GM12878 (cell line): ENCODE data around the gene FGGY. TPM values are rescaled to one million over a fixed set of nuclear protein-coding genes. Genes with fewer than 3 reads are reported as not detected.

Experiments
- ATAC-seq: fragments of 200-7000 bp; cut with Tn5 transposase; 3 replicates; pipeline ENCODE4 v1.9.1; 2020; ENCODE audit warnings: mild to moderate bottlenecking, moderate library complexity
- BruUV-seq: library from RNA; stranded (reverse); fragments of 400-500 nt; replicated peaks from 2 replicates; lab custom pipeline; 2021; lab: Mats Ljungman, UMichigan
- CTCF ChIA-PET: fragments of 300-600 bp; sonication (Branson Sonifier 250); formaldehyde crosslinking; extraction: SDS; loops from one replicate; lab custom pipeline; 2021; ENCODE audit warnings: inconsistent platforms; lab: Yijun Ruan, JAX
- POLR2A ChIA-PET: fragments of 350-600 bp; formaldehyde crosslinking; extraction: SDS; loops from one replicate; lab custom pipeline; 2021; ENCODE audit warnings: inconsistent platforms; lab: Charles Lee
- RAD21 ChIA-PET: fragments of 300-600 bp; sonication (Branson Sonifier 250); formaldehyde crosslinking; loops from one replicate; lab custom pipeline; 2023; ENCODE audit warnings: antibody characterized with exemption; ENCODE audit not compliant: unreplicated experiment; lab: Charles Lee
- SMC1A ChIA-PET: fragments of 300-600 bp; sonication (Branson Sonifier 250); formaldehyde crosslinking; loops from one replicate; lab custom pipeline; 2023; ENCODE audit not compliant: unreplicated experiment, uncharacterized antibody; lab: Charles Lee
- DNase-seq: peaks from one replicate; pipeline ENCODE4 v3.0.0-alpha.2; 2011; ENCODE audit warnings: low read depth, low spot score
- FAIRE-seq: peaks from 3 replicates; lab custom pipeline; 2011; peaks lifted over from hg19 to GRCh38; lab: Jason Lieb, UNC
- H2AFZ ChIP-seq: 2 replicates; pipeline ENCODE4 v1.6.0; 2011; ENCODE audit warnings: low read depth, low read length, control low read depth; ENCODE audit not compliant: control insufficient read depth
- H3K27ac ChIP-seq: 2 replicates; pipeline ENCODE4 v1.5.1; 2011; ENCODE audit warnings: control low read depth; ENCODE audit not compliant: control insufficient read depth, insufficient read depth
- H3K27me3 ChIP-seq, 2 experiments: replicated peaks in 1 of 2; 2 replicates each; pipeline versions ENCODE4 v1.6.0 to v1.6.1; 2011; ENCODE audit warnings: low read length in 1 of 2; ENCODE audit not compliant: control insufficient read depth in 2 of 2, insufficient read depth in 2 of 2
- H3K36me3 ChIP-seq, 2 experiments: 2 replicates each; pipeline ENCODE4 v1.5.1; 2011; ENCODE audit warnings: low read length in 1 of 2; ENCODE audit not compliant: control insufficient read depth in 2 of 2, insufficient read depth in 2 of 2
- H3K4me1 ChIP-seq: 2 replicates; pipeline ENCODE4 v1.6.1; 2011; ENCODE audit warnings: mild to moderate bottlenecking, low read length, moderate library complexity, mixed read lengths; ENCODE audit not compliant: control insufficient read depth, insufficient read depth
- H3K4me2 ChIP-seq: 2 replicates; pipeline ENCODE4 v1.6.0; 2011; ENCODE audit warnings: control low read depth; ENCODE audit not compliant: control insufficient read depth, insufficient read depth
- H3K4me3 ChIP-seq: fragments of 200-600 bp; sonication (generic); 2 replicates; pipeline ENCODE4 v1.5.1; 2016
- H3K79me2 ChIP-seq: 2 replicates; pipeline ENCODE4 v1.6.0; 2011; ENCODE audit warnings: low read length; ENCODE audit not compliant: control insufficient read depth, insufficient read depth
- H3K9ac ChIP-seq: 2 replicates; pipeline ENCODE4 v1.8.0; 2011; ENCODE audit warnings: low read length, control low read depth, mixed read lengths; ENCODE audit not compliant: control insufficient read depth, insufficient read depth
- H3K9me3 ChIP-seq: replicated peaks from 3 replicates; pipeline ENCODE4 v1.5.1; 2011; ENCODE audit warnings: mild to moderate bottlenecking, low read length; ENCODE audit not compliant: control insufficient read depth, insufficient read depth
- H4K20me1 ChIP-seq: 2 replicates; pipeline ENCODE4 v1.6.0; 2011; ENCODE audit not compliant: control insufficient read depth, insufficient read depth
- BCL3 ChIP-seq: IDR thresholded peaks from 2 replicates; pipeline ENCODE4 v1.6.1; 2011; ENCODE audit warnings: borderline replicate concordance, low read depth, mild to moderate bottlenecking, moderate library complexity, low read length; ENCODE audit not compliant: insufficient read depth, poor library complexity, severe bottlenecking
- DPF2 ChIP-seq: fragments of 450-650 bp; IDR thresholded peaks from 2 replicates; pipeline ENCODE4 v1.6.1; 2017; ENCODE audit warnings: mild to moderate bottlenecking
- EP300 ChIP-seq, 2 experiments: fragments of 150-350 bp in 1 of 2; IDR thresholded peaks; 2 replicates each; pipeline ENCODE4 v1.6.1; 2011 to 2012; ENCODE audit warnings: low read depth in 2 of 2, low read length in 2 of 2, borderline replicate concordance in 1 of 2, improper control_type of control experiment in 1 of 2, inconsistent platforms in 1 of 2; ENCODE audit not compliant: control insufficient read depth in 1 of 2
- HCFC1 ChIP-seq: fragments of 150-350 bp; IDR thresholded peaks from 2 replicates; pipeline ENCODE4 v1.6.1; 2014; ENCODE audit warnings: low read length
- NFYA ChIP-seq: IDR thresholded peaks from 2 replicates; pipeline ENCODE4 v1.6.1; 2011; ENCODE audit warnings: low read depth, mild to moderate bottlenecking, low read length, improper control_type of control experiment, borderline replicate concordance
- NR2F1 ChIP-seq: fragments of 450-650 bp; conservative IDR thresholded peaks from 2 replicates; pipeline ENCODE4 v1.6.1; 2017; ENCODE audit warnings: mild to moderate bottlenecking
- PKNOX1 ChIP-seq: fragments of 450-650 bp; IDR thresholded peaks from 2 replicates; pipeline ENCODE4 v1.6.1; 2016; ENCODE audit warnings: mild to moderate bottlenecking
- SMAD5 ChIP-seq: IDR thresholded peaks from 2 replicates; pipeline ENCODE4 v1.6.1; 2016; ENCODE audit warnings: antibody characterized with exemption, low read depth
- WGBS: methylation state at CpG from one replicate; pipeline ENCODE4 v1.1.6; 2016; ENCODE audit warnings: low lambda C conversion rate; ENCODE audit not compliant: insufficient replicate concordance, insufficient coverage; ENCODE audit errors: missing lambda C conversion rate; 5-methylcytosine and 5-hydroxymethylcytosine counted together
- in situ Hi-C: fragments of 300-500 bp; cut with MboI; formaldehyde crosslinking; loops from 9 replicates; pipeline ENCODE4 v1.14.3; 2018; ENCODE audit warnings: mixed read lengths
- intact Hi-C: fragments of 100-400 bp; cut with micrococcal nuclease; formaldehyde crosslinking; loops from one replicate; pipeline ENCODE4 v1.14.2; 2022; ENCODE audit not compliant: unreplicated experiment
- polyA plus RNA-seq, 11 experiments: library from polyadenylated mRNA; depleted of rRNA in 4 of 11; unstranded in 6 of 11; stranded (reverse) in 5 of 11; fragments of >200 nt; fragmentation: Nextera tagmentation in 4 of 11; fragmentation: Illumina TruSeq in 1 of 11; extraction: Ambion mirVana in 4 of 11; extraction: Trizol in 1 of 11; gene quantifications; 1 replicate in 1 of 11; 2 replicates in 10 of 11; pipeline versions ENCODE4 v1.2.1 to v1.2.3, GENCODE V29; 2011 to 2016; ENCODE audit warnings: inconsistent platforms in 2 of 11, missing spikeins in 2 of 11, low read depth in 1 of 11
- total RNA-seq, 4 experiments: library from RNA; depleted of rRNA in 3 of 4; stranded (reverse); fragments of >200 nt in 3 of 4; fragmentation: Illumina TruSeq in 1 of 4; extraction: Trizol in 1 of 4; gene quantifications; 2 replicates each; pipeline versions ENCODE4 v1.2.1 to v1.2.3, GENCODE V29; 2013 to 2021
- TF ChIP-seq, protein P1 (sequence below): fragments of 450-650 bp; IDR thresholded peaks from 2 replicates; pipeline ENCODE4 v1.6.1; 2017; ENCODE audit warnings: borderline replicate concordance
- TF ChIP-seq, protein P2 (sequence below): fragments of 450-650 bp; IDR thresholded peaks from 2 replicates; pipeline ENCODE4 v1.6.1; 2017; ENCODE audit warnings: low read depth, mild to moderate bottlenecking, moderate library complexity
- TF ChIP-seq, protein P3 (sequence below): fragments of 450-650 bp; IDR thresholded peaks from 2 replicates; pipeline ENCODE4 v1.6.1; 2018; ENCODE audit warnings: borderline replicate concordance, mild to moderate bottlenecking; ENCODE audit not compliant: partially characterized antibody

Gene FGGY
- total and polyA plus RNA-seq, 10 of the 15 experiments (the other 5 are each of a cell fraction or from before 2014, with no cell fraction given) = 6.2 to 11.9 (median 7.5) TPM

DNA sequence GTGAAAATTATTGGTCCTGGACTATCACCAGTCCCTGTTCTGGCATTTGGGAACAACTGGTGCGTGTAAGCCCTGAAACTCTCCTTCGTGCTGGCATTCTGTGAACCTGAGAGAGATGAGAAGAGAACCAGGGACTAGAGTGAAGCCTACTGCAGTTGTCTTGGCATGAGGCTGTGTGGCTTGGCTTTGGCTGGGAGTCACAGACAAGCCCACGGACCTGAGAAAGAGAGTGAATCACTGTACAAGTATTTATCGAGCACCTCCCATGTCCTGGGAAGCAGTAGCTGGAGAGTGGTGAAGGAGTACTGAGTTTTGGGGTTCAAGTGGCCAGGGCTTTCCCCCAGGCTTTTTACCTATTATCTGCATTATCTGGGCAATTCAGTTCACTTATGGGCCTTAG is 63.3 kb downstream of the FGGY start:
- FAIRE-seq (no peak), DNase-seq (no peak), ATAC-seq (no peak)
- H3K79me2 ChIP-seq = no peaks in the 10 kb centered on the region
- ChIA-PET RAD21 (interaction anchor here (1.0 to 1.4 kb wide), 2 partner anchors 7 to 209 kb away, joined by 3 to 4 read pairs; no protein-coding TSS in a partner anchor), POLR2A (no interaction called here), CTCF (interaction anchor here (0.8 kb wide), 1 partner anchor 339 kb away, joined by 4 read pairs; no protein-coding TSS in a partner anchor), SMC1A (interaction anchor here (1.5 kb wide), 2 partner anchors 10 to 66 kb away, joined by 3 to 6 read pairs; no protein-coding TSS in a partner anchor)
- no TSS peak for BruUV-seq
- 84% methylated on average over 4 of the region's 4 CpGs for WGBS
- H3K36me3 ChIP-seq = no peaks in the 10 kb centered on the region
- no peak overlapping the region for H3K9ac ChIP-seq
- H3K4me3 ChIP-seq = no peak overlapping the region
- H2AFZ ChIP-seq = no peak overlapping the region
- H3K27me3 ChIP-seq = no peaks in the 10 kb centered on the region
- no peaks in the 10 kb centered on the region for H4K20me1 ChIP-seq
- no peaks in the 10 kb centered on the region for H3K4me1 ChIP-seq
- no peak overlapping the region for H3K27ac ChIP-seq
- no peak overlapping the region for H3K4me2 ChIP-seq
- intact Hi-C loops (no loop called here), in situ Hi-C loops (no loop called here)
- H3K9me3 ChIP-seq = no peaks in the 10 kb centered on the region
- TF ChIP-seq, protein P1, sequence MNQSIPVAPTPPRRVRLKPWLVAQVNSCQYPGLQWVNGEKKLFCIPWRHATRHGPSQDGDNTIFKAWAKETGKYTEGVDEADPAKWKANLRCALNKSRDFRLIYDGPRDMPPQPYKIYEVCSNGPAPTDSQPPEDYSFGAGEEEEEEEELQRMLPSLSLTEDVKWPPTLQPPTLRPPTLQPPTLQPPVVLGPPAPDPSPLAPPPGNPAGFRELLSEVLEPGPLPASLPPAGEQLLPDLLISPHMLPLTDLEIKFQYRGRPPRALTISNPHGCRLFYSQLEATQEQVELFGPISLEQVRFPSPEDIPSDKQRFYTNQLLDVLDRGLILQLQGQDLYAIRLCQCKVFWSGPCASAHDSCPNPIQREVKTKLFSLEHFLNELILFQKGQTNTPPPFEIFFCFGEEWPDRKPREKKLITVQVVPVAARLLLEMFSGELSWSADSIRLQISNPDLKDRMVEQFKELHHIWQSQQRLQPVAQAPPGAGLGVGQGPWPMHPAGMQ = no peak
- TF ChIP-seq BCL3 (no peak), DPF2 (no peak), NR2F1 (no peak), SMAD5 (no peak), NFYA (no peak), HCFC1 (no peak), PKNOX1 (no peak), EP300 (IDR thresholded peaks at IDR 0.05; ENCODE audit: borderline replicate concordance in 1 of 2, control insufficient read depth in 1 of 2, low read depth in 2 of 2, low read length in 2 of 2) (no peak)
- TF ChIP-seq, protein P2, sequence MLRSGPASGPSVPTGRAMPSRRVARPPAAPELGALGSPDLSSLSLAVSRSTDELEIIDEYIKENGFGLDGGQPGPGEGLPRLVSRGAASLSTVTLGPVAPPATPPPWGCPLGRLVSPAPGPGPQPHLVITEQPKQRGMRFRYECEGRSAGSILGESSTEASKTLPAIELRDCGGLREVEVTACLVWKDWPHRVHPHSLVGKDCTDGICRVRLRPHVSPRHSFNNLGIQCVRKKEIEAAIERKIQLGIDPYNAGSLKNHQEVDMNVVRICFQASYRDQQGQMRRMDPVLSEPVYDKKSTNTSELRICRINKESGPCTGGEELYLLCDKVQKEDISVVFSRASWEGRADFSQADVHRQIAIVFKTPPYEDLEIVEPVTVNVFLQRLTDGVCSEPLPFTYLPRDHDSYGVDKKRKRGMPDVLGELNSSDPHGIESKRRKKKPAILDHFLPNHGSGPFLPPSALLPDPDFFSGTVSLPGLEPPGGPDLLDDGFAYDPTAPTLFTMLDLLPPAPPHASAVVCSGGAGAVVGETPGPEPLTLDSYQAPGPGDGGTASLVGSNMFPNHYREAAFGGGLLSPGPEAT = no peak
- TF ChIP-seq, protein P3, sequence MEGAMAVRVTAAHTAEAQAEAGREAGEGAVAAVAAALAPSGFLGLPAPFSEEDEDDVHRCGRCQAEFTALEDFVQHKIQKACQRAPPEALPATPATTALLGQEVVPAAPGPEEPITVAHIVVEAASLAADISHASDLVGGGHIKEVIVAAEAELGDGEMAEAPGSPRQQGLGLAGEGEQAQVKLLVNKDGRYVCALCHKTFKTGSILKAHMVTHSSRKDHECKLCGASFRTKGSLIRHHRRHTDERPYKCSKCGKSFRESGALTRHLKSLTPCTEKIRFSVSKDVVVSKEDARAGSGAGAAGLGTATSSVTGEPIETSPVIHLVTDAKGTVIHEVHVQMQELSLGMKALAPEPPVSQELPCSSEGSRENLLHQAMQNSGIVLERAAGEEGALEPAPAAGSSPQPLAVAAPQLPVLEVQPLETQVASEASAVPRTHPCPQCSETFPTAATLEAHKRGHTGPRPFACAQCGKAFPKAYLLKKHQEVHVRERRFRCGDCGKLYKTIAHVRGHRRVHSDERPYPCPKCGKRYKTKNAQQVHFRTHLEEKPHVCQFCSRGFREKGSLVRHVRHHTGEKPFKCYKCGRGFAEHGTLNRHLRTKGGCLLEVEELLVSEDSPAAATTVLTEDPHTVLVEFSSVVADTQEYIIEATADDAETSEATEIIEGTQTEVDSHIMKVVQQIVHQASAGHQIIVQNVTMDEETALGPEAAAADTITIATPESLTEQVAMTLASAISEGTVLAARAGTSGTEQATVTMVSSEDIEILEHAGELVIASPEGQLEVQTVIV = no peak
